Measurements from ENCODE around the gene ZNF554.

Gene ZNF554

DNA sequence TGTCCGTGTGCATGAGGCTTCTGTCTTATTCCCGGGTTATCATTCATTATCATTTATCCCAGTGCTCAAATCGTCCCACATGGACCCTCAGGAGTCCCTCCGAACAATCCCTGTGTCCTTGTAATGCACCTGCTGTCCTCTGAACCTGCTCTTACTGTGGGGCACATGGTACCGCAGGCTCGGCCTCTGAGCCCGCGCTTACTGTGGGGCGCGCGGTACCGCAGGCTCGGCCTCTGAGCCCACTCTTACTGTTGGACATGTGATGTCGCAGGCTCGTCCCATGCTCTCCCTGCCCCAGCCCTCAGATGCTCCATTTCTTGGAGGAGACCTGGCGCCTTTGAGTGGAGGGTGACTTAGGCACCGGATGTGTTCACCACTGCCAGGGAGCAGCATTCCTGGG is 16.8 kb upstream of the ZNF554 start:
- in situ Hi-C loops (cut with MboI; ENCODE audit: low pct_unique_long_range_greater_than_20kb, low sequenced_read_pairs, unreplicated experiment): no loop called here
- DNase-seq (ENCODE audit: low spot score): no peak
- TF ChIP-seq, protein P1, sequence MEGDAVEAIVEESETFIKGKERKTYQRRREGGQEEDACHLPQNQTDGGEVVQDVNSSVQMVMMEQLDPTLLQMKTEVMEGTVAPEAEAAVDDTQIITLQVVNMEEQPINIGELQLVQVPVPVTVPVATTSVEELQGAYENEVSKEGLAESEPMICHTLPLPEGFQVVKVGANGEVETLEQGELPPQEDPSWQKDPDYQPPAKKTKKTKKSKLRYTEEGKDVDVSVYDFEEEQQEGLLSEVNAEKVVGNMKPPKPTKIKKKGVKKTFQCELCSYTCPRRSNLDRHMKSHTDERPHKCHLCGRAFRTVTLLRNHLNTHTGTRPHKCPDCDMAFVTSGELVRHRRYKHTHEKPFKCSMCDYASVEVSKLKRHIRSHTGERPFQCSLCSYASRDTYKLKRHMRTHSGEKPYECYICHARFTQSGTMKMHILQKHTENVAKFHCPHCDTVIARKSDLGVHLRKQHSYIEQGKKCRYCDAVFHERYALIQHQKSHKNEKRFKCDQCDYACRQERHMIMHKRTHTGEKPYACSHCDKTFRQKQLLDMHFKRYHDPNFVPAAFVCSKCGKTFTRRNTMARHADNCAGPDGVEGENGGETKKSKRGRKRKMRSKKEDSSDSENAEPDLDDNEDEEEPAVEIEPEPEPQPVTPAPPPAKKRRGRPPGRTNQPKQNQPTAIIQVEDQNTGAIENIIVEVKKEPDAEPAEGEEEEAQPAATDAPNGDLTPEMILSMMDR (IDR thresholded peaks at IDR 0.05; ENCODE audit: extremely low read depth, insufficient read depth, missing control alignments): no peak

GRCh38 chr19:2803486-2804155 is 16.0 kb upstream of the ZNF554 start:
- DNase-seq (ENCODE audit: low spot score): no peak
- in situ Hi-C loops (cut with MboI; ENCODE audit: low pct_unique_long_range_greater_than_20kb, low sequenced_read_pairs, unreplicated experiment): no loop called here
- TF ChIP-seq, protein P1 (IDR thresholded peaks at IDR 0.05; ENCODE audit: extremely low read depth, insufficient read depth, missing control alignments): no peak

- in situ Hi-C loops (cut with MboI; ENCODE audit: low pct_unique_long_range_greater_than_20kb, low sequenced_read_pairs, unreplicated experiment): no loop called here
- TF ChIP-seq, protein P1 (IDR thresholded peaks at IDR 0.05; ENCODE audit: extremely low read depth, insufficient read depth, missing control alignments): no peak
- no peak for DNase-seq (ENCODE audit: low spot score)
Measured at GRCh38 chr19:2804156-2805004, 15.3 kb upstream of the ZNF554 start.

DNA sequence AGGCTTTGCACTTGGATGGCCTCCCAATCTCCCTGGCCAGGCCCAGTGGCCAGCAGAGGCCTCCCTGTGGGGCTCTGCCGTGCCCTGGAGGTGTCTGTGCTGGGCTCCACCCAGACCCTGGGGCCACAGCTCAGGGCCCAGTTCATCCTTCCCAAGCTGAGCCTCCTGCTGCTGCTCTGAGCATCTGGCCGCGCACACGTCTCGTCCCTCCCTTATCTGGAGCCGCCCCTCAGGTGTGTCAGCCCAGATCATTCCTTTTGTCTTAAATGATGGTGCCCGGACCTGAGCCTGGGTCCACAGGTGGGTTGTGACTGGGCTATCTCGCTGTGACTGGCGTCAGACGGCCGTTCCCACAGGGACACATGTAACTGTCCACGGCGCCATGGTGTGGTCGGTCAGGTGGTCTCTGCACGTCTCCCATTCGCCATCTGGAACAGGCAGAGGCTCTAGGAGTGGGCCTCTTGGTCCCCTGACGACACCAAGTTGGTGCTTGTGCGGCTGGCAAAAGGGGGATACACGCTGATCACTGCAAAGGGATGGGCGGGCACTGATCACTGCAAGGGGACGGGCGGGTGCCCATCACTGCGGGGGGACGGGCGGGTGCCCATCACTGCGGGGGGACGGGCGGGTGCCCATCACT is 14.3 kb upstream of the ZNF554 start:
- no peak for DNase-seq (ENCODE audit: low spot score)
- TF ChIP-seq, protein P1 (IDR thresholded peaks at IDR 0.05; ENCODE audit: extremely low read depth, insufficient read depth, missing control alignments): no peak
- in situ Hi-C loops (cut with MboI; ENCODE audit: low pct_unique_long_range_greater_than_20kb, low sequenced_read_pairs, unreplicated experiment): no loop called here

DNA sequence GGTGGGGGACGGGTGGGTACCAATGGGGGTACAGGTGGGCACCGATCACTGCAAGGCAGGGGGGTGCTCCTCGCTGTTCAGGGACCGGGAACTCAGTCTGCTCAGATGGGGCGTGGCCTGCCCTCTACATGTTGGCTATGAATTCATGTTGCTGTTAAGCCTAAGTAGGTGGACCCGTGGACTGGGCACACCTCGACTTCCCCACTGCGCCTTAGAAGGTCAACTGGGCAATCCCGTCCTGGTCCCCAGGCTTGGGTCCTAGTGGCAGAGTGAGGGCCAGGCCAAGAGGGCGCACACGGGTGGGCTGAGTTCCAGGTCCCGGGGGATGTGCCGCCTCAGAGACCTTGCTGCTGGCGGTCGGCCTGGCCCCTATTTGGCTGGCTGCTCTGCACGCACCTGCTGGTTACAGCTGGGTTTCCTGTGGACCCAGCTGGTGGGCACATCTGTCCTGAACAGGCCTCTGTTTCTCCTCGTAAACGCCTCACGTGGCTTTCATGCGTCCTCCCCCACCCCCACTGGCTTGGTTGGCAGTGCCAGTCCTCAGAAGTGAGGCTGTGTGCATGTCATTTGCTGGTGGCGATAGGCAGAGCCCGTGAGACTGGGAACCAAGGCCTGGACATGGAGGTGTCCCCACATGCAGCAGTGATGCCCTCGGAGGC is 13.5 kb upstream of the ZNF554 start:
- in situ Hi-C loops (cut with MboI; ENCODE audit: low pct_unique_long_range_greater_than_20kb, low sequenced_read_pairs, unreplicated experiment): no loop called here
- DNase-seq (ENCODE audit: low spot score): no peak
- TF ChIP-seq, protein P1 (IDR thresholded peaks at IDR 0.05; ENCODE audit: extremely low read depth, insufficient read depth, missing control alignments): no peak

- no peak for DNase-seq (ENCODE audit: low spot score)
- in situ Hi-C loops (cut with MboI; ENCODE audit: low pct_unique_long_range_greater_than_20kb, low sequenced_read_pairs, unreplicated experiment): no loop called here
- TF ChIP-seq, protein P1 (IDR thresholded peaks at IDR 0.05; ENCODE audit: extremely low read depth, insufficient read depth, missing control alignments): no peak
Measured at GRCh38 chr19:2806736-2807378, 12.8 kb upstream of the ZNF554 start.

Data from GM13977 (cell line).